Prostate gland (tissue), 2 donors: ENCODE measurements around the gene MT1HL1. TPM values are rescaled to one million over a fixed set of nuclear protein-coding genes. Genes with fewer than 3 reads are reported as not detected.

ENCODE experiments used
- DNase-seq: peaks from one replicate; pipeline ENCODE4 v3.0.0-alpha.2; 2019; ENCODE audit warnings: low spot score
- H3K27ac ChIP-seq, 2 donors: fragments of 200-600 bp; sonication (generic); 2 replicates each; pipeline ENCODE4 v1.5.1; 2017 to 2019
- H3K27me3 ChIP-seq: fragments of 200-600 bp; sonication (generic); replicated peaks from 2 replicates; pipeline ENCODE4 v1.5.1; 2019; ENCODE audit not compliant: insufficient read depth
- H3K36me3 ChIP-seq, 2 donors: fragments of 200-600 bp; sonication (generic); 1 replicate in 1 of 2; 2 replicates in 1 of 2; pipeline versions ENCODE4 v1.5.1 to v1.8.1; 2017 to 2019
- H3K4me1 ChIP-seq: fragments of 200-600 bp; sonication (generic); replicated peaks from 2 replicates; pipeline ENCODE4 v1.5.1; 2019
- H3K4me3 ChIP-seq, 2 donors: fragments of 200-600 bp; sonication (generic); 2 replicates each; pipeline ENCODE4 v1.5.1; 2017 to 2019
- H3K9me3 ChIP-seq: fragments of 200-600 bp; sonication (generic); 2 replicates; pipeline ENCODE4 v1.5.1; 2017
- CTCF ChIP-seq, 4 experiments: fragments of 200-600 bp in 2 of 4; fragments of 450-650 bp in 2 of 4; sonication (generic) in 2 of 4; IDR thresholded peaks; 1 replicate in 3 of 4; 2 replicates in 1 of 4; pipeline ENCODE4 v1.5.1; 2016 to 2019; ENCODE audit warnings: antibody characterized with exemption in 4 of 4, mild to moderate bottlenecking in 2 of 4, moderate library complexity in 2 of 4
- POLR2A ChIP-seq: fragments of 450-650 bp; IDR thresholded peaks from one replicate; pipeline ENCODE4 v1.6.1; 2016; ENCODE audit warnings: antibody characterized with exemption, mild to moderate bottlenecking
- POLR2AphosphoS5 ChIP-seq: sonication (generic); formaldehyde crosslinking; IDR thresholded peaks from one replicate; pipeline ENCODE4 v1.6.1; 2017; ENCODE audit warnings: antibody characterized with exemption
- WGBS: methylation state at CpG from one replicate; pipeline ENCODE4 v1.1.5; 2018; 5-methylcytosine and 5-hydroxymethylcytosine counted together
- intact Hi-C: fragments of 100-400 bp; cut with DNase I; formaldehyde crosslinking; loops from one replicate; pipeline ENCODE4 v1.14.2; 2022
- total RNA-seq, 2 donors: library from RNA; depleted of rRNA; stranded (reverse); fragments of >200 nt; gene quantifications; one replicate each; pipeline ENCODE4 v1.1.0, GENCODE V29; 2016

MT1HL1 gene
- total RNA-seq = not detected

GRCh38 chr1:237004116-237004515, at the start of gene MT1HL1:
MT1HL1 (minus strand) TSS chr1:237004441; CDS start chr1:237004372, 69 bp downstream.
- H3K4me3 ChIP-seq = no peak within 1 kb of the TSS
- WGBS = 93% methylated on average over 18 of the region's 18 CpGs
- no peaks in the 10 kb centered on the region for H3K4me1 ChIP-seq
- TF ChIP-seq POLR2AphosphoS5 = no peak
- TF ChIP-seq CTCF (IDR thresholded peaks at IDR 0.05) = no peak
- TF ChIP-seq POLR2A = no peak
- H3K36me3 ChIP-seq = no peaks in the 10 kb centered on the region
- no peaks in the 10 kb centered on the region for H3K27me3 ChIP-seq
- no peak within 1 kb of the TSS for H3K27ac ChIP-seq
- H3K9me3 ChIP-seq = no peaks in the 10 kb centered on the region
- no peak for DNase-seq
- intact Hi-C loops = no loop called here

GRCh38 chr1:237050915-237051314, 46.7 kb upstream of the MT1HL1 start:
- H3K4me3 ChIP-seq = no peak overlapping the region
- 74% methylated on average over 3 of the region's 3 CpGs for WGBS
- intact Hi-C loops = no loop called here
- H3K9me3 ChIP-seq = no peaks in the 10 kb centered on the region
- H3K27me3 ChIP-seq = no peaks in the 10 kb centered on the region
- no peaks in the 10 kb centered on the region for H3K36me3 ChIP-seq
- TF ChIP-seq POLR2AphosphoS5 (no peak), CTCF (IDR thresholded peaks at IDR 0.05) (no peak), POLR2A (no peak)
- H3K27ac ChIP-seq = no peak overlapping the region
- no peak for DNase-seq
- H3K4me1 ChIP-seq = no peaks in the 10 kb centered on the region

GRCh38 chr1:237050185-237050584, 45.9 kb upstream of the MT1HL1 start:
- intact Hi-C loops = no loop called here
- 78% methylated on average over 6 of the region's 6 CpGs for WGBS

GRCh38 chr1:237048803-237049202, 44.6 kb upstream of the MT1HL1 start:
- H3K4me3 ChIP-seq = no peak overlapping the region
- TF ChIP-seq CTCF (IDR thresholded peaks at IDR 0.05) (no peak), POLR2A (no peak), POLR2AphosphoS5 (no peak)
- WGBS = 90% methylated on average over 5 of the region's 5 CpGs
- H3K27me3 ChIP-seq = no peaks in the 10 kb centered on the region
- no peaks in the 10 kb centered on the region for H3K9me3 ChIP-seq
- H3K4me1 ChIP-seq = no peaks in the 10 kb centered on the region
- no peak overlapping the region for H3K27ac ChIP-seq
- no peaks in the 10 kb centered on the region for H3K36me3 ChIP-seq
- intact Hi-C loops = loop anchor here (5.0 to 10.0 kb wide), 3 partner anchors 37 to 246 kb away; no protein-coding TSS in a partner anchor
- no peak for DNase-seq

More at GRCh38 chr1:237050185-237050584, 45.9 kb upstream of the MT1HL1 start:
- H3K36me3 ChIP-seq = no peaks in the 10 kb centered on the region
- no peaks in the 10 kb centered on the region for H3K9me3 ChIP-seq
- H3K4me1 ChIP-seq = no peaks in the 10 kb centered on the region
- TF ChIP-seq POLR2A (no peak), POLR2AphosphoS5 (no peak), CTCF (IDR thresholded peaks at IDR 0.05) (no peak)
- no peak for DNase-seq
- H3K4me3 ChIP-seq = no peak overlapping the region
- H3K27ac ChIP-seq = no peak overlapping the region
- no peaks in the 10 kb centered on the region for H3K27me3 ChIP-seq

GRCh38 chr1:237045278-237046016, 41.2 kb upstream of the MT1HL1 start:
- Histone ChIP-seq H3K27me3 (peaks cover 8% of the 10 kb centered on the region), H3K36me3 (no peaks in the 10 kb centered on the region), H3K9me3 (no peaks in the 10 kb centered on the region), H3K27ac (no peak overlapping the region), H3K4me3 (no peak overlapping the region), H3K4me1 (no peaks in the 10 kb centered on the region)
- intact Hi-C loops = loop anchor here (5.0 to 10.0 kb wide), 3 partner anchors 33 to 249 kb away; no protein-coding TSS in a partner anchor
- WGBS = 25% methylated on average over 3 of the region's 3 CpGs
- no peak for TF ChIP-seq POLR2AphosphoS5
- TF ChIP-seq POLR2A = no peak
- no peak for TF ChIP-seq CTCF (IDR thresholded peaks at IDR 0.05)
- no peak for DNase-seq
